ENCODE results near the gene ENOX1. TPM values are rescaled to one million over a fixed set of nuclear protein-coding genes. Genes with fewer than 3 reads are reported as not detected.
A peak's percentile ranks its signal among the peaks of the same experiment; 100 is the strongest.

The ENOX1 gene
- total RNA-seq, 1 experiment from 2014 or later = 0.95 TPM

DNA sequence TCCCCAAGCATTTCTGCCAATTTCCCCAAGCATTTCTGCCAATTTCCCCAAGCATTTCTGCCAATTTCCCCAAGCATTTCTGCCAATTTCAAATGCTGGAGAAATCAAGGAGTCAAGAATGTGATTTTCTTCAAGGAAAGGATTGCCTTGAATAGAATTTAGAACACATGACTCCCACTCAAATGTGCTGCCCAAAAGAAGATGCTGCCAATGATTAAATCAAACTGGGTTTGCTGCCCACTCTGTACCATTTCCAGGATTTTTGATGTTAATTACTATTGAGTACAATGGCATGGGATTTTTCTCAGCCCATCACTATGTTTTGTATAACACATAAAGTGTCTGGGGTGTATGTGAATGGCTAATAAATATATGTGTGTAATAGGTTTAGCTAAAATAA is 21.9 kb upstream of the ENOX1 start:
- intact Hi-C loops (cut with micrococcal nuclease) = loop anchor here (10.0 kb wide), 2 partner anchors 914 to 974 kb away; no protein-coding TSS in a partner anchor
- CTCF ChIA-PET = no interaction called here
- H4K20me1 ChIP-seq (ENCODE audit: low read length) = no peaks in the 10 kb centered on the region
- no peaks in the 10 kb centered on the region for H3K9me2 ChIP-seq (replicated peaks; ENCODE audit: low read length)
- DNase-seq = no peak
- ATAC-seq = no peak
- no peaks in the 10 kb centered on the region for H3K36me3 ChIP-seq (ENCODE audit: low read depth, low read length)
- no peak overlapping the region for H2AFZ ChIP-seq (ENCODE audit: low read length)
- no peak overlapping the region for H3K9ac ChIP-seq (ENCODE audit: low read length)
- H3K4me2 ChIP-seq (ENCODE audit: low read length) = no peak overlapping the region
- BruUV-seq (replicated peaks) = no TSS peak
- no peaks in the 10 kb centered on the region for H3F3A ChIP-seq (ENCODE audit: low read length, unreplicated experiment)
- peaks cover 13% of the 10 kb centered on the region for H3K4me1 ChIP-seq (ENCODE audit: insufficient read depth, low read length)
- POLR2A ChIA-PET (ENCODE audit: unreplicated experiment) = no interaction called here
- TF ChIP-seq EZH2 (IDR thresholded peaks at IDR 0.05; ENCODE audit: low read length, unreplicated experiment) (no peak), EZH2phosphoT487 (IDR thresholded peaks at IDR 0.05; ENCODE audit: borderline replicate concordance, low read length) (no peak)
- TF ChIP-seq, protein P1, sequence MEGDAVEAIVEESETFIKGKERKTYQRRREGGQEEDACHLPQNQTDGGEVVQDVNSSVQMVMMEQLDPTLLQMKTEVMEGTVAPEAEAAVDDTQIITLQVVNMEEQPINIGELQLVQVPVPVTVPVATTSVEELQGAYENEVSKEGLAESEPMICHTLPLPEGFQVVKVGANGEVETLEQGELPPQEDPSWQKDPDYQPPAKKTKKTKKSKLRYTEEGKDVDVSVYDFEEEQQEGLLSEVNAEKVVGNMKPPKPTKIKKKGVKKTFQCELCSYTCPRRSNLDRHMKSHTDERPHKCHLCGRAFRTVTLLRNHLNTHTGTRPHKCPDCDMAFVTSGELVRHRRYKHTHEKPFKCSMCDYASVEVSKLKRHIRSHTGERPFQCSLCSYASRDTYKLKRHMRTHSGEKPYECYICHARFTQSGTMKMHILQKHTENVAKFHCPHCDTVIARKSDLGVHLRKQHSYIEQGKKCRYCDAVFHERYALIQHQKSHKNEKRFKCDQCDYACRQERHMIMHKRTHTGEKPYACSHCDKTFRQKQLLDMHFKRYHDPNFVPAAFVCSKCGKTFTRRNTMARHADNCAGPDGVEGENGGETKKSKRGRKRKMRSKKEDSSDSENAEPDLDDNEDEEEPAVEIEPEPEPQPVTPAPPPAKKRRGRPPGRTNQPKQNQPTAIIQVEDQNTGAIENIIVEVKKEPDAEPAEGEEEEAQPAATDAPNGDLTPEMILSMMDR (conservative IDR thresholded peaks at IDR 0.05; ENCODE audit: low read depth, low read length) = no peak
- no peaks in the 10 kb centered on the region for H3K27me3 ChIP-seq (ENCODE audit: low read length)
- no peak overlapping the region for H3K4me3 ChIP-seq (ENCODE audit: low read length)
- no peaks in the 10 kb centered on the region for H3K79me2 ChIP-seq (ENCODE audit: low read length)
- no peak overlapping the region for H3K27ac ChIP-seq (ENCODE audit: low read length)
- H3K9me3 ChIP-seq (ENCODE audit: low read length) = no peaks in the 10 kb centered on the region

DNA sequence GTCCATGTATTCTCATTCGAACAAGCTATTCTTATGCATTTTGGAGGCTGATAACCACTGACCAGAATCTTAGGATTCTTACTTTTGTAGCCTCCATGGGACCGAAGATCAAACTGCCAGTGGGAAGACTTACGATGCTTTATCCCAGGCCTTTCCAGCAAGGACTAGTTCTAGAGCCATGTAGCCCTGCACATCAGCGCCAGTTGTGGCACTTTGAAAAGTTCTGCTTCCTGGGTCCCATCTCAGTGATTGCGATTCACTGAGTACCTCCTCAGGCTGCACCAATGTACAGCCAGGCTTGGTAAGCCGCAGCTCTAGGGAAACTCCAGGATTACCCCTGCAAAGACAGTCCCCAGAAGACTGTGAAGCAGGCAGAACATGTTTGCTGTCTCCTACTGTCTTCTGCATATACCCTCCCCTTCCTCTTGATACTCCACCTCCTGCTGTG is 18.9 kb upstream of the ENOX1 start:
- ATAC-seq = no peak
- Histone ChIP-seq H4K20me1 (ENCODE audit: low read length) (no peaks in the 10 kb centered on the region), H3K9me3 (ENCODE audit: low read length) (no peaks in the 10 kb centered on the region), H3K4me3 (ENCODE audit: low read length) (no peak overlapping the region), H3K27me3 (ENCODE audit: low read length) (no peaks in the 10 kb centered on the region), H3K4me2 (ENCODE audit: low read length) (0 out of 2 replicates have a peak overlapping the region, but pooled peaks have one; percentile 28), H3K9me2 (replicated peaks; ENCODE audit: low read length) (no peaks in the 10 kb centered on the region), H3K9ac (ENCODE audit: low read length) (no peak overlapping the region), H3K79me2 (ENCODE audit: low read length) (no peaks in the 10 kb centered on the region), H3K36me3 (ENCODE audit: low read depth, low read length) (no peaks in the 10 kb centered on the region), H3F3A (ENCODE audit: low read length, unreplicated experiment) (no peaks in the 10 kb centered on the region), H3K27ac (ENCODE audit: low read length) (0 out of 2 replicates have a peak overlapping the region, but pooled peaks have one; percentile 32), H3K4me1 (ENCODE audit: insufficient read depth, low read length) (peaks cover 26% of the 10 kb centered on the region), H2AFZ (ENCODE audit: low read length) (no peak overlapping the region)
- BruUV-seq (replicated peaks) = no TSS peak
- POLR2A ChIA-PET (ENCODE audit: unreplicated experiment) = no interaction called here
- CTCF ChIA-PET = interaction anchor here (0.8 to 1.3 kb wide), 2 partner anchors 22 to 536 kb away, joined by 3 read pairs; no protein-coding TSS in a partner anchor
- TF ChIP-seq EZH2phosphoT487 (IDR thresholded peaks at IDR 0.05; ENCODE audit: borderline replicate concordance, low read length) = no peak
- TF ChIP-seq, protein P1 (conservative IDR thresholded peaks at IDR 0.05; ENCODE audit: low read depth, low read length) = no peak
- no peak for TF ChIP-seq EZH2 (IDR thresholded peaks at IDR 0.05; ENCODE audit: low read length, unreplicated experiment)
- peak; percentile 21 for DNase-seq
- intact Hi-C loops (cut with micrococcal nuclease) = loop anchor here (2.0 to 10.0 kb wide), 4 partner anchors 73 to 1145 kb away; partner anchors contain the start of genes CCDC122 and LACC1

DNA sequence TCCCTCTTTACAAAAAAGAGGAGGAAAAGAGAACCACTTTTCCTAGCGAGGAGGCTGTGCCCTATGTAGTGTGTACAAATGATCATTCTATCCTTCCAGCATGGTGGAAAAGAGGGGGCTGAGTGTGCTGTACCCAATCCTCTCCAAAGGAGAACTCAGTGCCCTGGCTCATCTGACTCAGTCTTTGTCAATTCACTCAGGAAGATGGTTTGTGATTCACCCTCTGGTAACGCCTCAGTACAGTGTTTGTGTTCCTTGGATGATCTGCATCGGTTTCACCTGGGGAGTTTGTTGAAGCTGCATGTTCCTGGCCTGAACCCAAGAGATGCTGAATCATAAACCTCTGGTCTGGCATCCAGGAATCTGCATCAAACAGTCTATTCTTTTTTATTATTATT is 18.3 kb upstream of the ENOX1 start:
- intact Hi-C loops (cut with micrococcal nuclease) = loop anchor here (2.0 to 10.0 kb wide), 4 partner anchors 74 to 1144 kb away; partner anchors contain the start of genes CCDC122 and LACC1
- no TSS peak for BruUV-seq (replicated peaks)
- peak overlapping the region; percentile 49; the same call in 1 of the 2 replicates for H2AFZ ChIP-seq (ENCODE audit: low read length)

More for the DNA sequence above, 18.3 kb upstream of the ENOX1 start:
- Histone ChIP-seq H4K20me1 (ENCODE audit: low read length) (no peaks in the 10 kb centered on the region), H3K79me2 (ENCODE audit: low read length) (no peaks in the 10 kb centered on the region), H3K27me3 (ENCODE audit: low read length) (no peaks in the 10 kb centered on the region), H3K4me3 (ENCODE audit: low read length) (peak overlapping the region; percentile 63), H3K36me3 (ENCODE audit: low read depth, low read length) (no peaks in the 10 kb centered on the region), H3K4me1 (ENCODE audit: insufficient read depth, low read length) (peaks cover 26% of the 10 kb centered on the region), H3F3A (ENCODE audit: low read length, unreplicated experiment) (no peaks in the 10 kb centered on the region), H3K9me3 (ENCODE audit: low read length) (no peaks in the 10 kb centered on the region), H3K4me2 (ENCODE audit: low read length) (peak overlapping the region; percentile 95), H3K9ac (ENCODE audit: low read length) (peak overlapping the region; percentile 68), H3K9me2 (replicated peaks; ENCODE audit: low read length) (no peaks in the 10 kb centered on the region), H3K27ac (ENCODE audit: low read length) (peak overlapping the region; percentile 95)
- DNase-seq (peak; percentile 95), ATAC-seq (peak; percentile 99)
- TF ChIP-seq EZH2phosphoT487 (IDR thresholded peaks at IDR 0.05; ENCODE audit: borderline replicate concordance, low read length) (no peak), EZH2 (IDR thresholded peaks at IDR 0.05; ENCODE audit: low read length, unreplicated experiment) (no peak)
- TF ChIP-seq, protein P1 (conservative IDR thresholded peaks at IDR 0.05; ENCODE audit: low read depth, low read length) = no peak
- POLR2A ChIA-PET (ENCODE audit: unreplicated experiment) = no interaction called here
- CTCF ChIA-PET = interaction anchor here (0.6 to 1.3 kb wide), 8 partner anchors 9 to 720 kb away, joined by 3 to 5 read pairs (median 3); no protein-coding TSS in a partner anchor
